Activated CD4-positive, CD25-positive, alpha-beta regulatory T cell treated with anti-CD3 and anti-CD28 coated beads, Interleukin-2, amount 50 U/mL, for 16 hours (primary cell): Measurements from ENCODE around the gene MGAT5B.
A peak's percentile ranks its signal among the peaks of the same experiment; 100 is the strongest.
"Not testable (repeated sequence)": the region's sequence is repeated elsewhere in the genome, so short reads cannot be mapped to it uniquely, and the experiment has no call there.

Source experiments
- DNase-seq: peaks from one replicate; pipeline ENCODE4 v3.0.0-alpha.2; 2020; ENCODE audit warnings: low read depth, low spot score

The MGAT5B gene, protein sequence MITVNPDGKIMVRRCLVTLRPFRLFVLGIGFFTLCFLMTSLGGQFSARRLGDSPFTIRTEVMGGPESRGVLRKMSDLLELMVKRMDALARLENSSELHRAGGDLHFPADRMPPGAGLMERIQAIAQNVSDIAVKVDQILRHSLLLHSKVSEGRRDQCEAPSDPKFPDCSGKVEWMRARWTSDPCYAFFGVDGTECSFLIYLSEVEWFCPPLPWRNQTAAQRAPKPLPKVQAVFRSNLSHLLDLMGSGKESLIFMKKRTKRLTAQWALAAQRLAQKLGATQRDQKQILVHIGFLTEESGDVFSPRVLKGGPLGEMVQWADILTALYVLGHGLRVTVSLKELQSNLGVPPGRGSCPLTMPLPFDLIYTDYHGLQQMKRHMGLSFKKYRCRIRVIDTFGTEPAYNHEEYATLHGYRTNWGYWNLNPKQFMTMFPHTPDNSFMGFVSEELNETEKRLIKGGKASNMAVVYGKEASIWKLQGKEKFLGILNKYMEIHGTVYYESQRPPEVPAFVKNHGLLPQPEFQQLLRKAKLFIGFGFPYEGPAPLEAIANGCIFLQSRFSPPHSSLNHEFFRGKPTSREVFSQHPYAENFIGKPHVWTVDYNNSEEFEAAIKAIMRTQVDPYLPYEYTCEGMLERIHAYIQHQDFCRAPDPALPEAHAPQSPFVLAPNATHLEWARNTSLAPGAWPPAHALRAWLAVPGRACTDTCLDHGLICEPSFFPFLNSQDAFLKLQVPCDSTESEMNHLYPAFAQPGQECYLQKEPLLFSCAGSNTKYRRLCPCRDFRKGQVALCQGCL

DNA sequence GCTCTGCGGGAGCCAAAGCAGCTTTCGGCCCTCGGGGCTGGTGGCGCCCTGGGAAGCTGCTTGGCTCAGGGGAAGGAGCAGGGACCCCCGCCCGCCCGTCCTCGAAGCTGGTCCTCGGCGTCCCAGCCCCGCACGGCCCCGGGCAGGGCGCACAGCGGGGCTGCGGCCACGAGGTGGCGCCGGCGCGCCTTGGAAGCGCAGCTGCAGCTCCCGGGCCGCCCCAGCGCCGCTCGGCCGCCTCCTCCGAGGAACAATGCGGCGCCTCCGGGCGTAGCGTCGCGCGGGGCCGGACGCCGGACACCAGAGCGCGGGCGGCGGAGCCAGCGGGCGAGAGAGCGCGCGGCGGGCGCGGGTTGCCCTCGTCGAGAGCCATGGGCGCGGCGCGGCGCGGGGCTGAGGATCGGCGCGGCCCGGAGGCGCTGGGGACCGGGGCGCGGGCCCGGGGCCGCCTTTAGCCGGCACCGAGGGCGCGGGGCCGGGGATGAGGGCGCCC is at the start of gene MGAT5B:
Gene MGAT5B, plus strand, starts transcription at position 229 of the 493 bp plus-strand sequence. CDS start 626 bp downstream, outside the sequence.
- peak; percentile 41 for DNase-seq

DNA sequence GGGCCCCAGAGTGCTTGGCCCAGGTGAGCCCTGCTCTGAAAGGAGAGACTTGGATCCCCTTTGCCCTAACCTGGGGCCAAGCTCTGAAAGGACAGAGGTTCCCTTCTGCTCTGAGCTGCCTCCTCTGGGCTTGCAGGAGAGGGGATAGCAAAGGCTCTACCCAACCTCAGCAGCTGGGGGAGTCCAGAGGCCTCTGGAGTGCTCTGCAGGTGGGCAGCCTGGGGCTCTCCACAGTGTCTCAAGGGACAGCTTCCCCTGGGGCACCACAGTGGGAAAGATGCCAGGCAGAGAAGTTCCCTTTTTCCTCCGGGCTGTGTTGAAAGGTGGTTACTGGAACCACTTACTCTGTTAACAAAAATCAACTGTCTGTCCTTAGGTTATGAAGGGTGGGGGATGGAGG is 48.2 kb upstream of the MGAT5B start:
- no peak for DNase-seq

DNA sequence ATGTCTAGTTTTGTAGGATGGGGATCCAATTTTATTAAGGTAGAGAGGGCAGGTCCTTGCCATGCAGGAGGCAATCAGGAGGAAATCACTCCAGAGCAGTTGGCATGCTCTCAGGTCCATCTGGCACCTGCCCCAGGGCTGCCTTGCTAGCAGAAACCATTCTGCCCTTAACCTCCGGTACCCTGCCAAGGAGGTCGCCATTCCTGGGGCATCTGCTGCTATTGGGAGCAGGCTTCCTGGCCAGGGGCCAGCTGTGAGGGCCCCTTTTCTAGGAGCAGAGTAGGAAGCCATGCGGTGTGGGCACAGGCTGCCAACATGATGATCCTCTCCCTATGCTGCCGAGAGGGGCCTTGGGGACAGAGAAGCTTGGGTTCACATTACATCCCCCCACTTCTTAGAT is 47.6 kb upstream of the MGAT5B start:
- no peak for DNase-seq

DNA sequence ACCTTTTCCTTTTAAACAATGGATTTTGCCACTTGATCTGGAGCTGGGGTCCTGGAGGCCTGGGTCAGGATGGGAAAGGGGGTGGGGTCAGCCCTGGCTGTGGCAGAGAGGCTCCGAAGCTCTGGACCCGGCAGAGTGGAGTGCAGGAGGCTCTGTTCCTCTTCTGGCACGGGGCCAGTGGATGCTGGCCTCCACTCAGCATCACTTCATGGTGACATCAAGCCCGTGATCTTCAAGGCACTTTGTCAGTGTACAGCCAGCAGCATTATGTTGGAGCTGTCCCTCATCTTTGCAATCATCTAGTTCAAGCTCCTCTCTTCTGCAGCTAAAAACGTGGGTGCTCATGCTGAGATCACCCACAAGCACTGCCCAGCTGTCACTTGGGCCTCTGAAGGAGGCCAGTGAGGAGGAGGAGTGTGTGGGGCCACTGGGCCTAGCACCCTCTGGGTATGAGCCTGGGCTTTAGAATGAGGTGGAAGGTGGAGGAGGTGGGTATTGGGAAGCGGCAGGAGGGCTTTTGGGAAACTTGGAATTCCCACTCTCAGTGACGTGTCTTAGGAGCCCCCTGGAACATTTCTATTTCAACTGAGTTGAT is 45.9 kb upstream of the MGAT5B start:
- DNase-seq: no peak

DNA sequence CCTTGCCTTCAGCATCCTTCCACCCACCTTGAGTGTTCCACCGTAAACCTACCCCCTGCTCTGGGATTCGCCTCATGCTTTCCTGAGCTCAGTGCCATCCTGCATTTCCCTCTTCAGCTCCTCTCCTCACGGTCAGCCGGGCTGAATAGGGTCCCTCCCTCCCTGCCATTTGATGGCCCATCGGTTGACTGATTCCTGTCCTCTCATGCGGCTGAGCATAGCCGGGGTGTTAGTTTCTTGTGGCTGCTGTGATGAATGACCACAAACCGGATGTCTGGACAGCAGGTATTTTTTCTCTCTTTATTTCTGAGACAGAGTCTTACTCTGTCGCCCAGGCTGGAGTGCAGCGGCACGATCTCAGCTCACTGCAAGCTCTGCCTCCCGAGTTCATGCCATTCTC is 44.1 kb upstream of the MGAT5B start:
- no peak for DNase-seq

DNA sequence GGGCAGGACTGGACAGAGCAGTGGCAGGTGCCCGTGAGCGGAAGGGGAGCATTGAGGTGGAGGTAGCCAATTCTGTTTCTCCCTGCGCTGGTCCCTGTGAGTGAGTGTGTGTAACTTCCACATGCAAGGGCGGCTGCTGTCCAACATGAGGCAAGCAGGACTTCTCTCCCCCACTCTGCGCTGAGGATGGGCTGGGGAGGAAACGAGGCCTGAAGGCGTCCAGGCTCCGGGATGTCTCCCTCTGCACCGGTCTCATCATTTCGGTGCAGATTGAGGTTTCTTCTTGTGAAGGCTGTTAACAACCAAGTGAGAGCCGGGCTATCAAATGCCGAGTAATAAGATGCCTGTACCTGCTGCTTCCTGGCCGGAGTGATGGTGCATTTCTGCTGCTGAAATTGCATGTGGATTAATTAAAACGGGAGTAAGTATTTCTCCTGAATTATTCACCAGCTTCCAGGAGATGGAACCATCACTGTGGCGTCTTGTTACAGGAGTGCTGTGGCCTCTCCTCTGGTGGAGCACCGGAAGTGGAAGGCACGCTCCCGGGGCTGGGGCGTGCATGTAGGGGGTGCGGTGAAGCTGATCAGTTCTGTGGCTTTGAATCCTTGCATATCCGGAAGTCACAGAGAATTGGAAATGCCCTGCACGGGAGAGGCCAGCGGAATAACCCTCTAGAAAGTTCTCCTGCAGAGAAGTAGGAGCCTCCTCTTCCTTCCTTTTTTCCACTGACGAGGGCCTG is 41.7 kb upstream of the MGAT5B start:
- DNase-seq: no peak

DNA sequence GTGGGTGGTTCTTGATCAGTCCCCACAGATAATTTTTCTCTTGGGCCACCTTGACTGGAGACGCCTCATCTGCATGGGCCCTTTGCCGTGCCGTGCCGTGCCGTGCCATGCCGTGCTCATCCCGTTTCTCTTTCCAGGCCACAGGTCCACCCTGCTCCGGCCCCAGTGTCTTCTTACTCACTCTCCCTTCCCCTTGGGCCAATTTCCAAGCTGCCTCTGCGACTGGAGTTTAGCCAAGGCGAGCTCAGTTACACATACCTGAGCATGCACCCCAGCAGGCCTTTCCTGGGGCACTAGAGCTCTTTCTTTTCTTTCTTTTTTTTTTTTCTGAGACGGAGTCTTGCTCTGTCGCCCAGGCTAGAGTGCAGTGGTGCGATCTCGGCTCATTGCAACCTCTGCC is 40.5 kb upstream of the MGAT5B start:
- no peak for DNase-seq

DNA sequence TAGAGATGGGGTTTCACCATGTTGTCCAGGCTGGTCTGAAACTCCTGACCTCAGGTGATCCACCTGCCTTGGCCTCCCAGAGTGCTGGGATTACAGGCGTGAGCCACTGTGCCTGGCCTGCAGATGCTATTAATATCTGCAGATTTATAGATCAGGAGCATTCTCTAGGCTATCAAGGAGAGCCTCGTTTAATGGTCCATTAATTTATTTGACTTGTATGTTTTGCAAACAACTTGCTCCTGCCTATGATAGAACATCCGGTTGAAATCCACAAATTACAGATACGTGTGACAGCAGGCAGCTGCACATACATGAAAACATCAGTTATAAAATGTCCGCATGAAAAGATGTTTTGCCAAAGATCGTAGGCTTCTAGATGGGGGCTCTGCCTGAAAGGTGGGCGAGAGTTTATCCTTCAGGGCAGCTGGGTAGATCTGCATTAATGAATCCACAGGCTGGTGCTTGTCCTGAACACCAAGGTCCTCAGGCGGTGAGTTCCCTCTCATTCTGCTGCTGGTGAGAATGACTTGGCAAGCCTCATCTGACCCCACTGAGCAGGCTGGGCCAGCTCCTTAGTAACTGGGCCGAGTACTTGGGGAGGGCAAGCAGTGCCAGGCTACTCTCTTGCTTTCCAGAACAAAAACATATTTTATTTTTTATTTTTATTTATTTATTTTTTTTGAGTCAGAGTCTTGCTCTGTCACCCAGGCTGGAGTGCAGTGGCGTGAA is 37.1 kb upstream of the MGAT5B start:
- no peak for DNase-seq

DNA sequence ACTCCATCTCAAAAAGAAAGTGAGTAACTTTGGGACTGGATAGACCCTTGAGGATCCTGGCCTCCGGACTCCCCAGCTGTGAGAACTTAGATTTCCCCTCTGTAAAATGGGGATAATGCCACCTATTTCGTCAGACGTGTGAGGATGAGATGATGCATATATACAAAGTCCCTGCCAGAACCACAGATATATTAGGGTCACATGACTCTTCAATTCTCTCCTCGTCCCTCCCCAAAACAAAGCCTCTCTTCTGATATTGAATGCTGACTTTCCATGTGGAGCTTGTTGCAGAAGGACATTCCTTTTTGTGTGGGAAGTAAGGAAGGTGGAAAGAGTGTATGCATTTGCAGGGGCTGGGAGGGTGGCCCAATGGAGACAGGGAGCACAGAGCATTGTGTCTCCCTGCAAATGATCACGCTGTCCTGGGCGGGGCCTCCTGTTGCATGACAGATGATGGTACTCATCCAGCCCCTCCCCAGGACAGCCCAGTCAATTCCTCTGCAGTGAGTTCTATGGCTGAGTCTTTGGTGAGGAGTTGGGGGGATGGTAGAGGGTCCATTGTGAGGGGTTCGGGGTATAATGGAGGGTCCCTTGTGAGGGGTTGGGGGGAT is 35.1 kb upstream of the MGAT5B start:
- no peak for DNase-seq

DNA sequence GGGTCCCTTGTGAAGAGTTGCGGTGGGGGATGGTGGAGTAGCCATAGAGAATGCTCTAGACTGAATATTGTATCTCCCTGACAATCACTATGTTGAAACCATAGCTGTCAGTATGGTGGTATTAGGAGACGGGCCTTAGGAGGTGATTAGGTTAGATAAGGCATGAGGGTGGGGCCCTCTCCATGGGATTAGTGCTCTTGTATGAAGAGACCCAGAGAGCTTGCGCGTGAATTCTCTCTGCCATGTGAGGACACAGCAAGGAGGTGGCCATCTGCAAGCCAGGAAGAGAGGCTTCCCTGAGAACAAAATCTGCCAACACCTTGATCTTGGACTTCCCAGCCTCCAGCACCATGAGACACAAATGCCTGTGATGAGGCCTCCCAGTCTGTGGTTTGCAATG is 34.5 kb upstream of the MGAT5B start:
- DNase-seq: no peak

DNA sequence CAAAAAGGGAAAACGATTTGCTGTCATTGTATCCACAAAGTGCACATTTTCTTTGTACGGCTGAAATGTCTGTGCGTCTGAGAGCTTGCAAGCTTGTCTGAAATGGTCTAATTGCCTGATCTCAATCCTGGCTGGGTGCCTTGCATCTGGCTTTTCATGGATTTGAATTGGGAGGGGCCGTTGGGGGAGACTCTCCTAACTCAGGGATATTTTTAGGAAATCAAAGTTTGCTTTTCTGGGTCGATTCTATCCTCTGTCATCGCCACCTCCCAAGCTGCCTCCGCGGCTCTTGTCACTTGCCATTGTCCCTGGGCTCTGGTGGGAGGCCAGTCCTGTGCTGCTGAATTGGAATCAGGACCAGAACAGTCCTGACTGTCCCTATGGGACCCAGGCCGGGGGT is 33.3 kb upstream of the MGAT5B start:
- no peak for DNase-seq

DNA sequence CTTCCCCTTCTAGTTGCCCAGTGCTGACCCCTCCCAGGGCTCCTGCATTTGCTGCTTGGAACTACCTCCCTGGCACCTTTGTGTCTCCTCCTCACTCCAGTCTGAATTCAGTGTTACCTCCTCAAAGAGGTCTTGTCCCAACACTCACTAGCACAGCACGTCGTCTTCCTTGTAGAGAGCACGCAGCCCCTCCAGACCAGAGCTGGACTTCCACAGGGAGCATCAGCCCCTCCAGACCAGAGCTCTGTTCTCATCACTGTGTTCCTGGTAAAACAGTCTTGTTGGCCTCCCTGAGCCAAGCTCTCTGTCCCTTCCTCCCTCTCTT is 27.8 kb upstream of the MGAT5B start:
- no peak for DNase-seq

DNA sequence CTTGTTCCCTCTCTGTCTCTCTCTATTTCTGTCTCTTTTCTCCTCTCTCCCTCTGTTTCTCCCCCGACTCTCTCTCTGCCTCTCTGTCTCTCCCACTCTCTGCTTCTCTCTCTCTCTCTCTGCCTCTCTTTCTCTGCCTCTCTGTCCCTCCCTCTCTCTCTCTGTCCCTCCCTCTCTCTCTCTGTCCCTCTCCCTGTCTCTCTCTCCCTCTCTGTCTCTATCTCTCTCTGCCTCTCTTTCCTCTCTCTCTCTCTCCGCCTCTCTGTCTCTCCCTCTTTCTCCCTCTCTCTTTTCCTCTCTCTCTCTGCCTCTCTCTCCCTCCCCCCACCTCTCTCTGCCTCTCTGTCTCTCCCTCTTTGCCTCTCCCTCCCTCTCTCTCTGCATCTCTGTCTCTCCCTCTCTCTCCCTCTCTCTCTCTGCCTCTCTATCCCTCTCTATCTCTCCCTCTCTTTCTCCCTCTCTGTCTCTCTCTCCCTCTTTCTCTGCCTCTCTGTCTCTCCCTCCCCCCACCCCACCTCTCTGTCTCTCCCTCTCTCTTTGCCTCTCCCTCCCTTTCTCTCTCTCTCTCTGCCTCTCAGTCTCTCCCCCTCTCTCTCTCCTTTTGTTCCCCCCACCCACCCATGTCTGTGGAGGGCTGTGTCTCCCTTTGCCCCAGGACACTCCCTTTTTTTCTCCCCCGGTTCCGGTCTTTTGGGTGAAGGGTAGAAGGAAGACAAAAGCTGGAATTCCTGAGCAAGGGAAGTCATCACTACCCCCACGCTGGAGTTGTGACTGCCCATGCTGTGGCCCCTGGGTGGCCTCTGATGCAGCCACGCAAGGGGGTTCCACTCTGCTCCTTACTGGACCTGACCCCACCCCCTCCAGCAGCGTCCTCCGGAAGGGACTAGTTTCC is 27.1 kb upstream of the MGAT5B start:
- no peak for DNase-seq

DNA sequence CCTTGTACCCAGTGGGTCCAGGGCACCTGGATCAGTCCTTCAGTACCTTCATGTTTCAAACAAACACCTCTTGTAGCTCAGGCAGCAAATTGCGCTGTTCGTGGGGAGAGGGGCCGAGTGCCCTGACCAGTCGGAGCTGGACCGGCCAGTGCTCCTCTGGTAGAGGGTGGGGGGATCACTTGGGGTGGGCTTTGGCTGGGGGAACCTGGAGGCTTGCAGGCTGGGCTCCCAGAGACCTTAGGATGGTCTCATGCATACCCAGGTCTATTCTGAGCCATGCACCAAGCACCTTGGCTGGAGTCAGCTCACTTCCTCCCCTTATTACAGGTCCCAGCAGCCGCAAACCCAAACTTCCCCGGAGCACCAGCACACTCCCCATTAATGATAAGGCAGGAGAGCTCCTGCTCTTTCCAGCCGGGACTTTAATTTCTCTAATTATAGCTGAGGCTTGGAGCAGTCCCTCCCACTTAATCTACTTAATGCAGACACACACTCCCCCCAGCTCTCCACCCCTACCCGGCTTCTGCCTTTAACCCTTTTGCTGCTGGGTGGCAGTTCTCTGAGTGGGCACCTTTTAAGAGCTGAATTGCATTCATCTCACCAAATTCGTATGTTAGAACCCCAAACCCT is 26.3 kb upstream of the MGAT5B start:
- DNase-seq: no peak

DNA sequence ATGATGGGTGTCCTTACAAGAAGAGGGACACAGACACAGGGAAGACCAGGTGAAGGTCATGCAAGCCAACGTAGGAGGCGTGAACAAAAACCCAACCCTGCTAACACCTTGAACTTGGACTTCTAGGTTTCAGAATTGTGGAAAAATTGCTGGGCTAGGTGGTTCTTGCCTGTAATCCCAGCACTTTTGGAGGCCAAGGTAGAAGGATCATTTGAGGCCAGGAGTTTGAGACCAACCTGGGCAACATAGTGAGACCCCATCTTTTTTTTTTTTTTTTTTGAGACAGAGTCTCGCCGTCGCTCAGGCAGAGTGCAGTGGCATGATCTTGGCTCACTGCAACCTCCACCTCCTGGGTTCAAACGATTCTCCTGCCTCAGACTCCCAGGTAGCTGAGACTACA is 25.1 kb upstream of the MGAT5B start:
- DNase-seq: not testable (repeated sequence)

DNA sequence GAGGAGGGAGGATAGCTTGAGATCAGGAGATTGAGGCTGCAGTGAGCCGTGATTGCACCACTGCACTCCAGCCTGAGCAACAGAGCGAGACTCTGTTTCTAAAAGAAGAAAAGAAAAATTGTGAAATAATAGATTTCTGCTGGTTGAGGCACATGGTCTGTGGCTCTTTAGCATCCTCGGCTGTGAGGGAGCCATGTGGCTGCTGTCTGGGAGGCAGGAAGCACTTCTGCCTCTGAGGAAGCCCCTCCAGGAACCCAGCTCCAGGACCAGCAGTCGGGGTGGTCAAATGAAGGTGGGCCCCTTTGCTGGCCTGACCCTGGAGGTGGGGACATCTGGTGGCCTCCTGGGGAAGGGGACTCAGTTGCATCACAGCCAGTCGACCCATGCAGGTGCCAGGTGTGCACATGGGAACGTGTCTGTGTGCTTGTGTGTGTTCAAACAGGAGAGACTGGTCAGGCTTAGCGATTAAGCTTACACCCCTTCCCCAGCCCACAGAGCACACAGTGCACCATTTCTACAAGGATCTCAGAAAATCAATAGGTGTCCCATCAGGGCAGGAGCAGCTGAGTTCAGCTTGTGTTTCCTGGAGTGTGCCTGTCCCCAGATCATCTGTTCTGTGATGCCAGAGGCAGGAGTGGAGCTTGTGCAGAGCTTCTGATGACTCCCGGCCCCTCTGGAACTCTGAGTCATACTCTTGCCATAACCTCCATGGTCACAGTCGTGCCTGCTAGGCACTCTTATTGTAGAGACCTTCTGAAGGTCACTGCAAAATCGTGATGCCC is 24.3 kb upstream of the MGAT5B start:
- DNase-seq: no peak

DNA sequence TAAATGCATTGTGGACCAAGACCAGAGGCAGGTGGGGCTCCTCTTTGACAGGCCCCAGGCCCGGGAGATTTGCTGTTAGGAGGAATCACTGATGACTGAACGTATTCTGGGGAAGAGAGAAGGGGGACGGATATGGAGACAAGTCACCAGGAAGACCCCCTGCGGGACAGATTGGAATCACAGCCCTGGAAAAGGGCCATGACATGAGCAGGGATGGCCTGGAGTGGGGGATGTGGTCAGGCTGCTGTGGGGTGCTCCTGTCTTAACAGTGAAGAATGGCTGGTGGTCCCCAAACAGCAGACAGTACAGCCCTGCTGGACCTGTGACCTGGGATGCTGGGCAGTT is 23.7 kb upstream of the MGAT5B start:
- DNase-seq: no peak

DNA sequence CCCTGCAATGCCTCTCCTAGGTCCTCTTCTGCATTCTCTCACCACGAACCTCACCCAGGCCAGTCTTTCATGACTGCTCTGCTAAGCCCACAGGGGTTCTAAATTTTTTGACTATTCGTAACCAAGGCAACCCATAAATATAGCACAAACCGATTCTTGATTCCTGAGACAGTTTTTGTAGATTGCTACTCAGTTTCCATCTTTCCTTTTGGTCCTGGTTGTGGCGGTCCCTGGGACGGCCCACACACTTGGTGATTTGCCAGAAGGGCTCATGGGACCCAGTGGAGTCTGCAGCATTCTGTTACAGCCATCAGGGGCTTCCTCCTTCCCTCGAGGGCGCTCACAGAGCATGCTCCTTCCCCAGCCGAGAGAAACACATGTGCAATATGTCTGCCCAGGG is 23.4 kb upstream of the MGAT5B start:
- no peak for DNase-seq
